Measurements from ENCODE around the gene LYZ. TPM values are rescaled to one million over a fixed set of nuclear protein-coding genes. Genes with fewer than 3 reads are reported as not detected.
A peak's percentile ranks its signal among the peaks of the same experiment; 100 is the strongest.

The LYZ gene
- total RNA-seq, 1 experiment from 2014 or later = 0.37 TPM

DNA sequence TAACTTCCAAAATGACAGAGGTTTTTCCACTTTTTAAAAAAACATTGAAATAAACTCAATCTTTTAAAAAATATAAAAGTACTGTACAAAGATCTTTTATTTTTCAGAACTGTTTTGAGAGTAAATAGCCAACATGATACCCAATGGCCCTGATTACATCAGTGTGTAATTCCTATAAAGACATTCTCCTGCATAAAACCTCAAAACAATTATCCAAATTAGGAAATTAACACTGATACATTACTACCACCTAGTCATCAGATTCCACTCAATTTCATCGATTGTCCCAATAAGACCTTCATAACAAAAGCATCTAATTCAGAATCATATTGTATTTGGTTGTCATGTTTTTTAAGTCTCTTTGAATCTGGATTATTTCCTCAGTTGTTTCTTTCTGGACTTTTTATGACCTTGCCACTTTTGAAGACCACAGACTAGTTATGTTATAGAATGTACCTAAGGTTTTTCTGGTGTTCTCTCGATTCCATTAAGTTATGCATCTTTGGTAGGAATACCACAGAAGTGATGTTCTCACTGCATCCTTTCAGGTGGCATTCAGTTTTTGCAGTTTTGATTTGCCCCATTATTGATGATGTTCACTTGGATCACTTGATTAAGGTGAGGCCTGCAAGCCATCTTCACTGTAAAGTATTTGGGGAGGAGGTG lies 7.3 kb downstream of the LYZ start:
- no peak for DNase-seq (ENCODE audit: low read depth, low spot score)
- in situ Hi-C loops (cut with HindIII; ENCODE audit: low pct_unique_long_range_greater_than_20kb, low sequenced_read_pairs) = no loop called here

DNA sequence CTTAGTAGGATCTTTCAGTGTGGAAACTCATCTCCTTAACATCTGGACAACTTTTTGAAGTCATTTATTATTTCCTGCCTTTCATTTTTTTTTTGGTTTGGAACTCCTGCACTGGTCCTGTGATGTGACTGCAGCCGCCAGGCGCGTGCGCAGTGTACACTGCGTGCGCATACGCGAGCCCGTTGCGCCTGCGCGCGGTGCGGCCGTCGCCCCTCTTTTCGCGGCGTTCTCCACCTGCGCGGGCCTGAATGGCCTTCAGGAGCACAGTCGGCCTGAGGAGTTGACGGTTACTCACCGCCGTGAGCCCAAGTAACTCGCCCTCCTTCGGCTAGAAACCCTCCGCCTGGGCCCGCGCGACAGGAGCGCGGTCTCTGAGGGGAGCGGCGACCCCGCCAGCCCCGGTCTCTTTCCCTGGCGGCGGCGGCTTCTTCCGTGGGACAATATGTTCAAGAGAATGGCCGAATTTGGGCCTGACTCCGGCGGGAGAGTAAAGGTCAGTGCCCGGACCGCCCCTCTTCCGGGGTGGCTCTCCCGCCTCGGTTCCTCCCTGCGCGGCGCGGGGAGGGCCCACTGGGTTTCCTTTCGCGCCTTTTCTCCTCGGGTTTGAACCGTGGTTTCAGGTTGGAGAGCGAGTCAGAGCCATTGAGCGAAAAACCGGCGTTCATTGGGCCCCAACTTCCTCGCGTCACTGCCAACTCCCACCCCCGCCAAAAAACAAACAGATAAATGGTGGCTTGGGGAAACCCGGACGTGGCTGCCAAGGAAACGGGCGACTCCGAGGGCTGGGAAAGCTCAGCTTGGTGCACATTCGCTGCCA lies 11.6 kb downstream of the LYZ start, which contains the start of gene YEATS4:
Gene YEATS4, plus strand, starts transcription at position 213 of the 817 bp plus-strand sequence. Its CDS starts 230 bp downstream, at position 443.
- DNase-seq (ENCODE audit: low read depth, low spot score) = peak; percentile 91
- in situ Hi-C loops (cut with HindIII; ENCODE audit: low pct_unique_long_range_greater_than_20kb, low sequenced_read_pairs) = no loop called here

DNA sequence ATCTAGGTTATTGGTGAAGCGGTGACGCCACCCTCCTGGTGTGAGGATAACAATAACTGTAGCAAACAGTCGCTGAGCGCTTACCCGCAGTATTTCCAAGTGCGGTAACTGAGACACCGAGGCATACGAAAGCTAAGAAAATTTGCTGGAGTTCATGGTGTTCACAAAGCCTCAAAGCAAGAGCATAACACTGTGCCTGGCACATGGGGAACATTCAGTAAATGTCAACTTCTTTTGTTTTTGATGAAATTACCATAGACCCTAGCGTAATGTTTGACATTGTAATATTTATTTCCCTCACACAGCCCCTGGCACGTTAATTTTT lies 12.1 kb downstream of the LYZ start:
- in situ Hi-C loops (cut with HindIII; ENCODE audit: low pct_unique_long_range_greater_than_20kb, low sequenced_read_pairs) = no loop called here

DNA sequence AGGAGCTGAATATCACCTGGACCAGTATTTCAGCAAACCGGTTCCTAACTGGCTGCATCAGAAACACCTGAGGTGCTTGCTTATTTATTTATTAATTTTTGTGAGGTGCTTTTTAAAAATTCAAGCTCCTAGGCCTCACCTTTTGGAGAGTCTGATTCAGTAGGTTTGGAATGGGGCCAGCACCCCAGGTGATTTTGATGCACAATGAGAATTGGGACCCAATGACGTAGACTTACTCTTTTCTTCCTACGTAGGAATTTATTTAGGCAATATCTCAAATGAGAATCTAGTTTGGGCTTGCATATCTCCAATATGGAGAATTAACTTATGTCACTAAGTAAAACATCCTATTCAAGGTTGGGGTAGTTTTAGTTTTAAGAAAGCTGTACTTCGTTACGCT lies 18.6 kb downstream of the LYZ start:
- DNase-seq (ENCODE audit: low read depth, low spot score) = no peak
- in situ Hi-C loops (cut with HindIII; ENCODE audit: low pct_unique_long_range_greater_than_20kb, low sequenced_read_pairs) = no loop called here

More for the DNA sequence above, 12.1 kb downstream of the LYZ start:
- no peak for DNase-seq (ENCODE audit: low read depth, low spot score)

DNA sequence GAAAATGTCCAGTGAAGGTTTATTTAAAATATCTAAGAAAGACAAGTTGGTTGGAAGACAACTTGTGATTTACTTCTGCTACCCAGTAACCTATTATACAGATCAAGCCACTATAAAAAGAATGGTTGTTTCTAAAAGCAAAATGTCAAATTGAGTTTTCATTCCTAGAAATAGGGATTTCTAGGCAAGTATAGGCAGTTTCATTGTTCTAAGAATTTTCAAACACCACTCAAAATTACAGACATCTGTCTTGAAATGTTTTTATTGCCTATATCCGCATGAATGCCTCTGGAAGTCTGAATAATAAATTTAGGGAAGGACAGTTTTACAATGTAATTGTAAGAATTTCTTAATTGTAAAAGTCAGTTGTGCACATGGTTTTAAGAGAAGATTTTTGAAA lies 20.0 kb downstream of the LYZ start:
- DNase-seq (ENCODE audit: low read depth, low spot score) = no peak
- in situ Hi-C loops (cut with HindIII; ENCODE audit: low pct_unique_long_range_greater_than_20kb, low sequenced_read_pairs) = no loop called here

DNA sequence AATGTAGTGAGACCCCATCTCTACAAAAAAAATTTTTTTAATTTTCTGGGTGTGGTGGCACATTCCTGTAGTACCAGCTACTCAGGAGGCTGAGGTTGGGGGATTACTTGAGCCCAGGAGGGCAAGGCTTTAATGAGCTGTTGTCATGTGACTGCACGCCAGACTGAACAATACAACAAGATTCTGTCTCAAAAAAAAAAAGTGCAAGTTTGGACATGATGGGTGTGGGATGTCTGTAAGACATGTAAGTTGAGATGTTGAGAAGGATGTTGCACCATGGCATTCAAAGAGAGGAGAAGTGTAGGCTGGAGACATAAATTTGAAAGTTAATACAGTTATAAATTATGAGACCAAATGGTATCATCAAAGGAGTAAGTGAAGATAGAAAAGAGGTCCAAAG lies 34.9 kb downstream of the LYZ start:
- no peak for DNase-seq (ENCODE audit: low read depth, low spot score)
- in situ Hi-C loops (cut with HindIII; ENCODE audit: low pct_unique_long_range_greater_than_20kb, low sequenced_read_pairs) = no loop called here

DNA sequence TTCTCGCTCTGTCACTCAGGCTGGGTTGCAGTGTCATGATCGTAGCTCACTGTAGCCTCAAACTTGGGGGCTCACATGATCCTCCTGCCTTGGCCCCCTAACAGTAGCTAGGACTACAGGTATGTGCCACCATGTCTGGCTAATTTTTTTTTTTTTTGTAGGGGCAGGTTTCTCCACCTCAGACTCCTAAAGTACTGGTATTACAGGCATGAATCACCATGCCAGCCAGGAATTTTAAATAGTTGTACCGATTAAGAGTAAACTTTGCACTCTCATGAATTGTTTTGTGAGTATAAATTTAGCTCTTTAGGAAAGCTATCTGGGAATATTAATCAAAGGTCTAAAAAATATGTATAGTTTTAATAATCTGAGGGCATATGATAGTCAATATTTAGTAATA lies 36.9 kb downstream of the LYZ start:
- DNase-seq (ENCODE audit: low read depth, low spot score) = no peak
- in situ Hi-C loops (cut with HindIII; ENCODE audit: low pct_unique_long_range_greater_than_20kb, low sequenced_read_pairs) = no loop called here

DNA sequence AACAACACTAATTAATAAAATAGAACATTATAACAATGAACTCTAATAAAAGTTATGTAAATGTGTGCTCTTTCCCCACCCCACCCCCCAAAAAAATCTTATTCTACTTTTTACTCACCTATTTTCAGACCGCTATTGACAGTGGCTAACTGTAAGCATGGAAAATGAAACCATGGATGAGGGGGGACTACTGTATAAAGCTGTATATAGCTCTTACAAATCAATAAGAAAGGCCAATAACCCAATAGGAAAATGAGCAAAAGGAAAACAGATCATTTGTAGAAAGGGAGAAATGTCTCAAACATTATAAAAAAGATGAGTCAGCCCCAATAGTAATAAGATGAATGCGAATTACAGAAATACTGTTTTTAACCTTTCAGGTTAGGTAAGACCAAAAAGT lies 38.7 kb downstream of the LYZ start:
- in situ Hi-C loops (cut with HindIII; ENCODE audit: low pct_unique_long_range_greater_than_20kb, low sequenced_read_pairs) = no loop called here
- DNase-seq (ENCODE audit: low read depth, low spot score) = no peak

DNA sequence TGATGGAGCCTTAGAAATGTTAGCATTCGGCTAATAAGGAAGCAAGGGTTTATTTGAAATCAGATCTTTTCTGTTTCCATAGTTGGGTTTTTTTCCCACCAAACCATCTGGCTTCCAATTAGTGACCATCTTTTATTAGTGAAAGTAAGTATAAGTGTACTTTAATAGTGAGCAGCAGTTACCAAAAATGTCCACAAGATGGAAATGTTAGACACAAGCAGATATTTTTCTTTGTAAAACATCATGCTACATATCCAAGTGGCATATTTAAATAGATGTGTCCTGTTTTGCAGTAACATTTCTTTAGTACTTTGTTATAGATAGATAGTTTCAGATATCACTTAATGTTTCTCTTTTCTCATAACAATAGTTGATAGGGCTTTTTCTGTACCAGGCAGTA lies 40.2 kb downstream of the LYZ start:
- in situ Hi-C loops (cut with HindIII; ENCODE audit: low pct_unique_long_range_greater_than_20kb, low sequenced_read_pairs) = no loop called here
- DNase-seq (ENCODE audit: low read depth, low spot score) = peak; percentile 59

DNA sequence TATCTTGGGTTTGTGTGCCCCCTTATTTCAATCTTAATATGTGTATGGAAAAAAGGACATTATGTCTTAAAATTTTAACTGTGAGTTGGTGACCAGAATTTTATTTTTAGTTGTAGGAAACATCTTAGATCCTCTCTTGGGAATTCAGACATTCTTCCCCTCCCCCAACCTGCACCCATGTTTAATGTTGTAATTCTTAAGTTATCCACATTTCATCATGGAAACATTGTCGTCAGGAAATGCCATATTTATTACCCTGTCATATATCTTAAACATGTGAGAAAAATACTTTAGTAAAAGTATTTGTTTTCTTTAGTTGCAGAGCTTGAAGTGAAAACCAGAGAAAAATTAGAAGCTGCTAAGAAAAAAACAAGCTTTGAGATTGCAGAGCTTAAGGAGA lies 41.6 kb downstream of the LYZ start:
- in situ Hi-C loops (cut with HindIII; ENCODE audit: low pct_unique_long_range_greater_than_20kb, low sequenced_read_pairs) = no loop called here
- DNase-seq (ENCODE audit: low read depth, low spot score) = no peak

DNA sequence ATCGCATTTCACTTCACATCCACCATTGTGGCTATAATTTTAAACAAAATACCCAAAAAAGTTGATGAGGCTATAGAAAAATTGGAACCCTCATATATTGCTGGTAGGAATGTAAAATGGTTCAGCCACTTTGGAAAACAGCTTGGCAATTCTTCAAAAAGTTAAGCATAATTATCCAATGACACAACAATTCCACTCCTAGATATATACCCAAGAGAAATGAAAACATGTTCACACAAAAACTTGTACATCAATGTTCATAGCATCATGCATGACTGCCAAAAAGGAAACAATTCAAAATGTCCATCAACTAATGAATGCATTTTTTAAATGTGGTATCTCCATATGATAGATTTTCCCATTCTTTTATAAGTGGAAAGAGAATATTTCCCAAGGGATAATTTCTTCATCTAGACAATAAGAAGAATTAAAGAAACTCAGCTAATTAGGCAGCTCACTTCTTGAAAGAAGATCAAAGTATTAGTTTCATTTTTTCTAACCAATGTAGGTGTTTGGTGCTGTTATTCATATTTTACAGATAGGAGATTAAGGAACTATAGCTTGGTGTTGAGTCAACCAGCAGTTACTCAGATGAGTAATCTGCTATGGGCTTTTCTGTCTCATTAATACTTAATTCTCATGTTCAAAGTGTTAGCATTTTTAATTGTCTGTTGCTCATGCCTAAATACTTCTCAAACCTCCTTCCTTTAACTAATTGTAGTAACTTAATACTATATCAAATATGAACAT lies 44.2 kb downstream of the LYZ start:
- in situ Hi-C loops (cut with HindIII; ENCODE audit: low pct_unique_long_range_greater_than_20kb, low sequenced_read_pairs) = no loop called here
- DNase-seq (ENCODE audit: low read depth, low spot score) = no peak

DNA sequence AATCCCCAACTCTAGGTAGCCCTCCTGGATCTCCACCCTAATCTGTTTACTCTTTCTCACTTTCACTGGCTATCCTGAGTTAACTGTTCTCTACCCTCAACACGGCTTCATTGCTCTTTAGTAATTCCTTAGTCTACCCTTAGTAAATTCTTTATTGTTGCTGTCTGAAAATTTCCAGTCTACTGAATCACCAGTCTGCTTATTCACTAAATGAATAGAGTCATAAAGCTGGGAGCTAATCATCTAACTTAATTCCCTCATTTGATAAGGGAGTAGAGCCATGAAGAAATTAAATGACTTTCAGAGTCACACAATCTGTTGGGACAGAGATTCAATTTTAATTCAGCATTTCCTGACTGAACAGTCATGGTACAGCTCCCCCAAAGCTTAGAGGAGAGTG lies 47.9 kb downstream of the LYZ start:
- DNase-seq (ENCODE audit: low read depth, low spot score) = no peak
- in situ Hi-C loops (cut with HindIII; ENCODE audit: low pct_unique_long_range_greater_than_20kb, low sequenced_read_pairs) = no loop called here

DNA sequence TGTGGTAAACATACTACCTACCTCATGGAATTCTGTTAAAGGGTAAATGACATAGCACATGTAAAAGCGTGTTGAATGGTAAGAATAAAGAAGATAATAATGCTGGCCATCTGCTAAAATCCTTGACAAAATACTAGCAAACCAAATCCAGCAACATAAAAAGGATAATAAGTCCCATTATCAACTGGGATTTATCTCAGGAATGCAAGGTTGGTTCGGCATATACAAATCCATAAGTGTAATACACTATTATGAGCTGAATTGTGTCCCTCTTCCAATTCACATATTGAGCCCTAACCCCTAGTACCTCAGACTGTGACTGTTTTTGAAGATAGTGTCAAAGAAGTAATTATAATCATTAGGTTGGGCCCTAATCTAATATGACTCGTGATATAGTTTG lies 48.8 kb downstream of the LYZ start:
- DNase-seq (ENCODE audit: low read depth, low spot score) = no peak
- in situ Hi-C loops (cut with HindIII; ENCODE audit: low pct_unique_long_range_greater_than_20kb, low sequenced_read_pairs) = no loop called here

DNA sequence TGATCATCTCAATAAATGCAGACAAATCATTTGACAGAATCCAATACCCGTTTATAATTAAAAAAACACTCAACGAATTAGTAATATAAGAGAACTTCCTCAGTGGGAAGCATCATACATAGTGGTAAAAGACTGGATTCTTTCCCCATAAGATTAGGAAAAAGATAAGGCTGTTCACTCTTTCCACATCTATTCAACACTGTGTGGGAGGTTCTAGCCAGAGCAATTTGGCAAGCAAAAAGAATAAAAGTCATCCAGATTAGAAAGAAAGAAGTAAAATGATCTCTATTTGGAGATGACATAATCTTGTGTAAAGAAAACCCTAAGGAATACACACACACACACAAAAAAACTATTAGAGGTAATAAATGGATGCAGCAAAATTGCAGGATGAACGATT lies 49.8 kb downstream of the LYZ start:
- in situ Hi-C loops (cut with HindIII; ENCODE audit: low pct_unique_long_range_greater_than_20kb, low sequenced_read_pairs) = no loop called here
- DNase-seq (ENCODE audit: low read depth, low spot score) = no peak

DNA sequence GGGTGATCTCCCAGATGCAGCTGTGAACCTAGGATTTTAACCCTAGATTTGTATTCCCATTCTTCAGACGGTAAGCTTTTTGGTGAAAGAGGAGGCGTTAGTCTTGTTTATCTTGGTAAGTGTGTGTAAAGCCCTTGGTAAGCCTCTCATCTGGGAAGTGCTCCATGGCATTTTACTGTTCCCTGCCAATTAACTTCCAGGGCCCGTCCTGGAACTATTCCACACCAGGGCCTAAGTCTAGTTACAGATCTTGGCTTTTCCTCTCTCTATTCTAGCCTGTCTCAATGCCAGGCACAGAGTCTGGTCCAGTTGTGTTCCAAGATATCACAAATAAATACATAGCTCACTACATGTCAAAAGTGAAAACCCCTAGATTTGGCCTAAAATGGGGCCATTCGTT lies 53.8 kb downstream of the LYZ start:
- DNase-seq (ENCODE audit: low read depth, low spot score) = no peak
- in situ Hi-C loops (cut with HindIII; ENCODE audit: low pct_unique_long_range_greater_than_20kb, low sequenced_read_pairs) = no loop called here

Measured in SK-MEL-5 (cell line).